Lower leg skin (tissue), 4 donors: ENCODE measurements around the gene DUSP5. TPM values are rescaled to one million over a fixed set of nuclear protein-coding genes. Genes with fewer than 3 reads are reported as not detected.

Experiments used
- DNase-seq, 2 donors: peaks; one replicate each; pipeline ENCODE4 v3.0.0-alpha.2; 2019; ENCODE audit warnings: low spot score in 2 of 2
- H3K4me3 ChIP-seq: fragments of 200-600 bp; sonication (generic); 2 replicates; pipeline ENCODE4 v1.5.1; 2017; ENCODE audit warnings: mild to moderate bottlenecking, low read depth; ENCODE audit not compliant: poor library complexity, severe bottlenecking
- CTCF ChIP-seq, 3 donors: fragments of 450-650 bp; IDR thresholded peaks; one replicate each; pipeline ENCODE4 v1.5.1; 2016; ENCODE audit warnings: antibody characterized with exemption in 3 of 3, mild to moderate bottlenecking in 3 of 3, moderate library complexity in 2 of 3
- POLR2A ChIP-seq, 2 donors: fragments of 450-650 bp; IDR thresholded peaks; one replicate each; pipeline ENCODE4 v1.6.1; 2016 to 2017; ENCODE audit warnings: antibody characterized with exemption in 2 of 2, mild to moderate bottlenecking in 1 of 2, moderate library complexity in 1 of 2
- WGBS, 2 donors: methylation state at CpG; one replicate each; pipeline ENCODE4 v1.1.5; 2018; 5-methylcytosine and 5-hydroxymethylcytosine counted together
- intact Hi-C: fragments of 100-400 bp; cut with DNase I; formaldehyde crosslinking; loops from one replicate; pipeline ENCODE4 v1.15.0; 2023; ENCODE audit warnings: low total_unique reads
- total RNA-seq, 4 donors: library from RNA; depleted of rRNA; stranded (reverse); fragments of >200 nt; gene quantifications; one replicate each; pipeline ENCODE4 v1.1.0, GENCODE V29; 2016

DUSP5 gene
- total RNA-seq, result 10 to 100 TPM; 29.8 to 57.2 (median 32.9) TPM

DNA sequence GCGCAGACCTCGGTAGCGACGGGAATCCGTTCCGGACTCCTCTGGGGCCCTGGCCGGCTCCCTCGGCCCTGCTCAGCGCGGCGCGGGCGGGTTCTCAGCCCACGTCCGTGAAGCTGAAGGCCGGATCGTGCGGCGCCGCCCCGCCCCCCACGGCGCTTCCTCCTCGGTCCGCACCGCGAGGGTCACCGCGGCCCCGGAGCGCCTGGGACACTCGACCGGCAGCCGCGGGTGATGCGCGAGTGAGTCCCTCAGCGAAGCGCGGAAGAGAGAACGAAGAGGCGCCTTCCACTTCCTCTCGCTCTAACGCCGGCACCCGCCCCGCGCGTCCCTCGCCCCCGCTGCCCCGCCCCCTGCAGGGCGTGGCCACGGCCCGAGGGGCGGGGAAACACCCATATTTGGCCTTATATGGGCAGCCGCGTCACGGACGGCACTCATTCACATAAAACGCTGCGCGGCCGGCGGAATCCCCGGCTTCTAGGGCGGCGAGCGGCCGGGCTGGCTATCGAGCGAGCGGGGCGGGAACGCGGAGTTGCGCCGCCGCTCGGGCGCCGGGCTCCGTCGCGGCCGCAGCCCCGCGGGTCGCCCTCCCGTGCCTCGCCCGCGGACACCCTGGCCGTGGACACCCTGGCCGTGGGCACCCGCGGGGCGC is at the start of gene DUSP5:
Gene DUSP5 (plus strand): TSS at position 470 of the 649 bp plus-strand sequence. CDS start 215 bp downstream, outside the sequence.
- H3K4me3 ChIP-seq, result peak within 1 kb of the TSS; percentile 74
- intact Hi-C loops, result no loop called here
- TF ChIP-seq POLR2A (IDR thresholded peaks at IDR 0.05) (peak in 1 of 2 donors; percentile 46), CTCF (IDR thresholded peaks at IDR 0.05) (no peak)
- peak; percentile 92 to 99 for DNase-seq
- WGBS, 2 donors, result 0 to 1% methylated on average over 38 to 58 of the region's 98 CpGs

- 91 to 94% methylated on average over 3 of the region's 3 CpGs for WGBS, 2 donors
- no peak for TF ChIP-seq CTCF (IDR thresholded peaks at IDR 0.05)
- TF ChIP-seq POLR2A (IDR thresholded peaks at IDR 0.05), result no peak
- intact Hi-C loops, result no loop called here
- no peak overlapping the region for H3K4me3 ChIP-seq
- DNase-seq, result peak in 1 of 2 donors; percentile 70
Measured at GRCh38 chr10:110448682-110449418, 48.9 kb upstream of the DUSP5 start.

GRCh38 chr10:110455446-110455845 is 42.3 kb upstream of the DUSP5 start:
- DNase-seq, result peak in 1 of 2 donors; percentile 66
- 52 to 75% methylated on average over 3 of the region's 3 CpGs for WGBS, 2 donors
- no peak overlapping the region for H3K4me3 ChIP-seq
- intact Hi-C loops, result no loop called here
- TF ChIP-seq POLR2A (IDR thresholded peaks at IDR 0.05) (no peak), CTCF (IDR thresholded peaks at IDR 0.05) (no peak)

DNA sequence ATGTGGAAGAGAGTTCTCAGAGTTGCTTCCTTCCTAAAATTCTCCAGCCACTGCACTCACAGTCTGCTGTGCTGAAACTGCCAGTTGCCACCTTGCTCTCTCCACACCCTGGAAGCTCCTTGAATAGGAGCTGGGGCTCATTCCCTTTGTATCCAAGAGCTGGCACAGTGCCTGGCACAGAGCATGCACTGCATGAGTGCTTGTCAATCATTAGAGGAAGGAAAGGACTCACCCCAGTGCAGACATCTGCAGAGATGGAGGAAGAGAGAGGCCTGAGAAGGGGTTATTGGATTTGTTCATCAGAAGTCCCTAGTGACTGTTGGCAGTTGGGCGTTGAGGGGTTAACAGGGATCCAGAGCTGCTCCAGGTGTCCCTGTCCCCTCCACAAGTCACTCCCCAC is 41.7 kb upstream of the DUSP5 start:
- intact Hi-C loops, result no loop called here
- DNase-seq, result no peak
- WGBS, 2 donors, result 25 to 47% methylated on average over 1 of the region's 1 CpG
- no peak overlapping the region for H3K4me3 ChIP-seq
- TF ChIP-seq CTCF (IDR thresholded peaks at IDR 0.05) (no peak), POLR2A (IDR thresholded peaks at IDR 0.05) (no peak)

GRCh38 chr10:110456523-110457091 is 41.1 kb upstream of the DUSP5 start:
- intact Hi-C loops, result no loop called here
- 50 to 64% methylated on average over 3 of the region's 3 CpGs for WGBS, 2 donors
- DNase-seq, result peak in 1 of 2 donors; percentile 60
- TF ChIP-seq CTCF (IDR thresholded peaks at IDR 0.05) (no peak), POLR2A (IDR thresholded peaks at IDR 0.05) (no peak)
- no peak overlapping the region for H3K4me3 ChIP-seq
